Measurements from ENCODE around the gene TXNRD1. TPM values are rescaled to one million over a fixed set of nuclear protein-coding genes. Genes with fewer than 3 reads are reported as not detected.

Gene TXNRD1
- total RNA-seq, 4 donors from 2014 or later, result 33.1 to 52.1 (median 39.4) TPM

DNA sequence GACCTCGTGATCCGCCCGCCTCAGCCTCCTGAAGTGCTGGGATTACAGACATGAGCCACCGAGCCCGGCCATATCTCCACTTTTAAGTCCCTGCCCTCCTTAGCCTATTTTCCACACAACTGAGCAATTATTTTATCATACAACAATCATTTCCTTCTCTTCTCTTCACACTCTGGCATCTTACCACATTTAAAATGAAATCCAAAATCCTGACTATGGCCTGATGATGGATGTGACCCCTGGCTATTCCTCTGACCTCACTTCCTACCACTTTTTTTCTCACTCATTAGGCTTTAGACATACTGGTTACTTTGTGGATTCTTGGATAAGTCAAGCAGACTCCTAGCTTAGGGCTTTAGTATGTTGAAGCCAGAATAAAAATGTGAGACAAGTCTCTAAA, 66.1 kb downstream of the TXNRD1 start:
- no peaks in the 10 kb centered on the region for H3K9me3 ChIP-seq
- no peak overlapping the region for H3K4me3 ChIP-seq
- WGBS, result 96% methylated on average over 5 of the region's 5 CpGs
- TF ChIP-seq POLR2AphosphoS5 (IDR thresholded peaks at IDR 0.05) (no peak), POLR2A (IDR thresholded peaks at IDR 0.05) (no peak), EP300 (IDR thresholded peaks at IDR 0.05) (no peak)
- TF ChIP-seq, protein P1, sequence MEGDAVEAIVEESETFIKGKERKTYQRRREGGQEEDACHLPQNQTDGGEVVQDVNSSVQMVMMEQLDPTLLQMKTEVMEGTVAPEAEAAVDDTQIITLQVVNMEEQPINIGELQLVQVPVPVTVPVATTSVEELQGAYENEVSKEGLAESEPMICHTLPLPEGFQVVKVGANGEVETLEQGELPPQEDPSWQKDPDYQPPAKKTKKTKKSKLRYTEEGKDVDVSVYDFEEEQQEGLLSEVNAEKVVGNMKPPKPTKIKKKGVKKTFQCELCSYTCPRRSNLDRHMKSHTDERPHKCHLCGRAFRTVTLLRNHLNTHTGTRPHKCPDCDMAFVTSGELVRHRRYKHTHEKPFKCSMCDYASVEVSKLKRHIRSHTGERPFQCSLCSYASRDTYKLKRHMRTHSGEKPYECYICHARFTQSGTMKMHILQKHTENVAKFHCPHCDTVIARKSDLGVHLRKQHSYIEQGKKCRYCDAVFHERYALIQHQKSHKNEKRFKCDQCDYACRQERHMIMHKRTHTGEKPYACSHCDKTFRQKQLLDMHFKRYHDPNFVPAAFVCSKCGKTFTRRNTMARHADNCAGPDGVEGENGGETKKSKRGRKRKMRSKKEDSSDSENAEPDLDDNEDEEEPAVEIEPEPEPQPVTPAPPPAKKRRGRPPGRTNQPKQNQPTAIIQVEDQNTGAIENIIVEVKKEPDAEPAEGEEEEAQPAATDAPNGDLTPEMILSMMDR (IDR thresholded peaks at IDR 0.05), result no peak
- no peaks in the 10 kb centered on the region for H3K27me3 ChIP-seq
- H3K36me3 ChIP-seq, result no peaks in the 10 kb centered on the region
- H3K4me1 ChIP-seq, result peaks cover 14% of the 10 kb centered on the region
- H3K27ac ChIP-seq, result no peak overlapping the region
- DNase-seq (ENCODE audit: low spot score in 2 of 2), result no peak

DNA sequence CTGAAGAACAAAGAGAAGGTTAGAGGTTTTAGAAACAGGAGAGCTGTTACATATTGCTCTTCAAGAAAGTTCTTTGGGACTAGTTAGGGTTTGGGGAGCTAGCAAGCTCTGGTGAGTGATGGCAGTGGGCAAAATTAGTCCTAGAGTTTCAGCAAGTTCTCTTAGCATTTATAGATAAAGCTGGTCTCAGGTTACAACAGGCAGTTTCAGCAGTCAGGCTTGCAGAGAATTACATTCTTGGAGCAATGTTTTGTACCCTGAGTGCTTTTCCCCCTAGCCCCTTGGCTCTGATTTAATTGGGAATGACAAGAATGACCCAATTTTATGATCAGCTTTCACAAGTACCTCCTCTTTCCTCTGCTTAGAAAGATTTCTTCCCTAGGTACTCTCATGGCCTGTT, 66.5 kb downstream of the TXNRD1 start:
- no peak overlapping the region for H3K27ac ChIP-seq
- no peak for DNase-seq (ENCODE audit: low spot score in 2 of 2)
- H3K9me3 ChIP-seq, result no peaks in the 10 kb centered on the region
- no peaks in the 10 kb centered on the region for H3K36me3 ChIP-seq
- no peak for TF ChIP-seq POLR2A (IDR thresholded peaks at IDR 0.05)
- TF ChIP-seq EP300 (IDR thresholded peaks at IDR 0.05), result no peak
- TF ChIP-seq POLR2AphosphoS5 (IDR thresholded peaks at IDR 0.05), result no peak
- TF ChIP-seq, protein P1 (IDR thresholded peaks at IDR 0.05), result no peak
- no peak overlapping the region for H3K4me3 ChIP-seq
- no peaks in the 10 kb centered on the region for H3K27me3 ChIP-seq
- H3K4me1 ChIP-seq, result peaks cover 15% of the 10 kb centered on the region

DNA sequence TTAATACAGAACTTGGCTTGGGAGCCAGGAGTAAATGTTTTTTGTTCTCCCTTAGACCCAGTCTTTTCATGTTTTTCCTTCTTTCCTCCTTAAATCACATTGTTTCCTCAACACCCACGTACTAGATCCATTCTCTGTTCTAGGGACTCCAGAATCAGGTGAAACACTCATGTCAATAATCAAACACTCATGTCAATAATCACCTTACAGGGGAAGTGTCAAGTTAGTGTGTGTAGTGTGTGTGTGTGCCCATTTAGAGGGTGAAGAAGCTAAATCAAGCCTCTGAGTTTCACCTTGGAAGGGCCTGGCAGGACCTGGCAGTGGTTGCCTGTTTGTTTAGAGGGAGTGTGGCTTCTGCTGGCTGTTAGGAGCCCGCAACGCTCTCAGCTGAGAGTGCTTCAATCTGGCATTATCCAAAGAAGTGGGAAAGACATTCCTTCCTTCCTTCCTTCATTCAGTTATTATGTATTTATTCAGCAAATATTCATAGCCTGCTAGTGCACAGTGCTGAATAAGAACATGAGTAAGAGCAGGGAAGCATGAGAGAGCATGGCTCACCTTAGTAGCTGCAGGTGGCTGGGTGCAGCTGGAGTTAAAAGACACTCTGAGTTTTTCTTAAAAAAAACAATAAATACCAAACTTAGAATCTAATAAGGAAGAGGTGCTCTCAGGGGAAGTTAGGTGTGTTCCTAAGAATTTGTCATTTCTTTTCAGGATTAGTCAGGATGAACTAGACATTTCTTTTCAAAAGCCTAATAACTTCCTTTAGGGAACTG, 70.3 kb downstream of the TXNRD1 start:
- Histone ChIP-seq H3K4me3 (peak overlapping the region; percentile 70), H3K9me3 (no peaks in the 10 kb centered on the region), H3K36me3 (no peaks in the 10 kb centered on the region), H3K27me3 (no peaks in the 10 kb centered on the region), H3K27ac (peak overlapping the region; percentile 94), H3K4me1 (peaks cover 48% of the 10 kb centered on the region)
- WGBS, result 53% methylated on average over 3 of the region's 3 CpGs
- TF ChIP-seq POLR2A (IDR thresholded peaks at IDR 0.05), result no peak
- TF ChIP-seq EP300 (IDR thresholded peaks at IDR 0.05), result no peak
- TF ChIP-seq, protein P1 (IDR thresholded peaks at IDR 0.05), result no peak
- no peak for TF ChIP-seq POLR2AphosphoS5 (IDR thresholded peaks at IDR 0.05)
- no peak for DNase-seq (ENCODE audit: low spot score in 2 of 2)

DNA sequence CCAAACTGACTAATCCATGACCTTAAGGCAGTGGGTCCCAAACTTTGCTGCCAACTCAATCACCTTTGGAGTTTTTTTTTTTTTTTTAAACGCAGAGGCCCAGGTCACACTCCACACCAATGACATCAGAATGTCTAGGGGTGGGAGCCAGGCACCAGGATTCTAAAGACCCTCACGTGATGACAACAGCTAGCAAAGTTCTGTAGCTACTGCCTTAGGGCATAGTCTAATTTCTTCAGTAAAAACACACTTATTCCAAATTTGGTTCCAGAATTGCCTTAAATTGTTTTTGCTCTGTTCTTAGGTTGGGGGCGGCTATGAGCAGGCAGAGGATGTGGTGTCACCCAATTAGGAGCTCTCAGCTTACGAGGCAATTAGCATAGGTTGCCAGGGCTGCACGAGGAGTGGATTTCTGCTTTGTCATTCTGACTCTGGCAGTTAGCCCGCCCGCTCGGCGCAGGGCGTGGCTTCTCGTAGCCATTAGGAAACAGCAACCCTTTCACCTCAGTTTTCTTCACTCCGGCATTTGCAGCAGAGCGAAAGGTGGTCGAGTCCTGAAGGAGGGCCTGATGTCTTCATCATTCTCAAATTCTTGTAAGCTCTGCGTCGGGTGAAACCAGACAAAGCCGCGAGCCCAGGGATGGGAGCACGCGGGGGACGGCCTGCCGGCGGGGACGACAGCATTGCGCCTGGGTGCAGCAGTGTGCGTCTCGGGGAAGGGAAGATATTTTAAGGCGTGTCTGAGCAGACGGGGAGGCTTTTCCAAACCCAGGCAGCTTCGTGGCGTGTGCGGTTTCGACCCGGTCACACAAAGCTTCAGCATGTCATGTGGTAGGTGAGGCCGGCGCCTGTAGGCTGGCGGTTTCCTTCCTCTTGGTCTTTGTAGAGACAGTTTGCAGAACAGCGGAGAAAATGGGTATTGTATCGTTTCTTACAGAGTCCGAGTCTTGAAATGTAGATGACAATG, 71.2 kb downstream of the TXNRD1 start:
- under 1% methylated on average over 29 of the region's 40 CpGs for WGBS
- H3K4me1 ChIP-seq, result peaks cover 52% of the 10 kb centered on the region
- H3K4me3 ChIP-seq, result peak overlapping the region; percentile 70
- peak; percentile 95 for DNase-seq (ENCODE audit: low spot score in 2 of 2)
- H3K9me3 ChIP-seq, result no peaks in the 10 kb centered on the region
- H3K27ac ChIP-seq, result peak overlapping the region; percentile 94
- peaks cover 5% of the 10 kb centered on the region for H3K36me3 ChIP-seq
- TF ChIP-seq POLR2AphosphoS5 (IDR thresholded peaks at IDR 0.05) (peak in 2 of 3 donors; percentile 43 to 78), POLR2A (IDR thresholded peaks at IDR 0.05) (peak; percentile 45 to 72), EP300 (IDR thresholded peaks at IDR 0.05) (no peak)
- TF ChIP-seq, protein P1 (IDR thresholded peaks at IDR 0.05), result no peak
- no peaks in the 10 kb centered on the region for H3K27me3 ChIP-seq
